Measurements from ENCODE around the gene DGCR8. TPM values are rescaled to one million over a fixed set of nuclear protein-coding genes. Genes with fewer than 3 reads are reported as not detected.

DGCR8 gene
- total and polyA plus RNA-seq, 12 donors = 8.3 to 26.3 (median 14.0) TPM

DNA sequence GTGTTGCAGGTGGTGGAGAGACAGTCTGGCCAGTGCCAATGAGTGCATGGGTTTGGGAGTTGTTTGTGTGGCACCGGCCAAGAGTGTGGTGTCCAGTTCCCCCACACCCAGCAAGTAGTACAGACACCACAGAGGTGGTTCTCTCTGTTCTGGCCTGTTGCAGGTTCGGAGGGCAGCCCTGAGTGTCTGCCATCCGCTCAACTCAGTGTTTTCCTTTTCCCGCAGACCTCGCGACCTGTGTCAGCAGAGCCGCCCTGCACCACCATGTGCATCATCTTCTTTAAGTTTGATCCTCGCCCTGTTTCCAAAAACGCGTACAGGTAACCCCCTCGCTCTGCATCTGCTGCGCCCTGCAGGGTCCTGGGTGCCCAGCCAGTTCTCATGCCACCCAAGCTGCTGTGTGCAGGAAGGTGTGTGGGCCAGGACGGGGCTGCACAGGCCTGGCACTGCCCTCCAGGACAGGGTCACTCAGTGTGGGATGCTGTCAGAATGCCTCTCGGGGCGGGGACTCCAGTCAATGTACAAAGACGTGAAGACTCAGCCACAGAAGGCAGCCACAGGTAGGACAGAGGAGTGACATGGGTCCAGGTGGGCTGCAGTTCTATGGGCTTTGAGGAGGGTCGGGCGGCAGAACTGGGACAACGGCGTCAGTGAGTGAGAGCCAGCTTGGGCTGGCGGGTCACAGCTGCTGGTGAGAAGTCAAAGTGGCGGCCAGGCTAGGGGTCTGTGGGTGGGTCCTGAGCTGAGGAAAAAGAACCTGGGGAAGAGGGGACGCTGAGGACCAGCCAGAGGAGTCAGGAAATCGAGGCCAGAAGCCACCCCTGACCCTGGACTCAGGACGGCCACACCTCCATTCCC is 43.3 kb upstream of the DGCR8 start:
- no peak overlapping the region for H3K4me3 ChIP-seq
- intact Hi-C loops (cut with DNase I) = no loop called here
- H3K4me1 ChIP-seq = peaks cover 18 to 64% (median 37%) of the 10 kb centered on the region in 9 donors
- DNase-seq (no peak), ATAC-seq (no peak)
- TF ChIP-seq, protein P1, sequence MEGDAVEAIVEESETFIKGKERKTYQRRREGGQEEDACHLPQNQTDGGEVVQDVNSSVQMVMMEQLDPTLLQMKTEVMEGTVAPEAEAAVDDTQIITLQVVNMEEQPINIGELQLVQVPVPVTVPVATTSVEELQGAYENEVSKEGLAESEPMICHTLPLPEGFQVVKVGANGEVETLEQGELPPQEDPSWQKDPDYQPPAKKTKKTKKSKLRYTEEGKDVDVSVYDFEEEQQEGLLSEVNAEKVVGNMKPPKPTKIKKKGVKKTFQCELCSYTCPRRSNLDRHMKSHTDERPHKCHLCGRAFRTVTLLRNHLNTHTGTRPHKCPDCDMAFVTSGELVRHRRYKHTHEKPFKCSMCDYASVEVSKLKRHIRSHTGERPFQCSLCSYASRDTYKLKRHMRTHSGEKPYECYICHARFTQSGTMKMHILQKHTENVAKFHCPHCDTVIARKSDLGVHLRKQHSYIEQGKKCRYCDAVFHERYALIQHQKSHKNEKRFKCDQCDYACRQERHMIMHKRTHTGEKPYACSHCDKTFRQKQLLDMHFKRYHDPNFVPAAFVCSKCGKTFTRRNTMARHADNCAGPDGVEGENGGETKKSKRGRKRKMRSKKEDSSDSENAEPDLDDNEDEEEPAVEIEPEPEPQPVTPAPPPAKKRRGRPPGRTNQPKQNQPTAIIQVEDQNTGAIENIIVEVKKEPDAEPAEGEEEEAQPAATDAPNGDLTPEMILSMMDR (IDR thresholded peaks at IDR 0.05) = no peak
- H3K27me3 ChIP-seq = no peaks in the 10 kb centered on the region
- H3K27ac ChIP-seq = no peak overlapping the region
- WGBS, 2 donors = 94 to 95% methylated on average over 25 of the region's 25 CpGs
- peaks cover 0 to 73% (median 33%) of the 10 kb centered on the region in 9 donors for H3K36me3 ChIP-seq
- H3K9me3 ChIP-seq = no peaks in the 10 kb centered on the region

- H3K27me3 ChIP-seq = no peaks in the 10 kb centered on the region
- no peak overlapping the region for H3K4me3 ChIP-seq
- peaks cover 11 to 57% (median 31%) of the 10 kb centered on the region in 9 donors for H3K4me1 ChIP-seq
- H3K27ac ChIP-seq = no peak overlapping the region
- intact Hi-C loops (cut with DNase I) = no loop called here
- no peak for DNase-seq
- TF ChIP-seq, protein P1 (IDR thresholded peaks at IDR 0.05) = no peak
- peaks cover 0 to 73% (median 27%) of the 10 kb centered on the region in 9 donors for H3K36me3 ChIP-seq
- ATAC-seq = no peak
- WGBS, 2 donors = 82 to 86% methylated on average over 3 of the region's 3 CpGs
- H3K9me3 ChIP-seq = no peaks in the 10 kb centered on the region
Observed at GRCh38 chr22:20037419-20037818, 42.6 kb upstream of the DGCR8 start.

- no peak for ATAC-seq
- H3K36me3 ChIP-seq = peaks cover 0 to 79% (median 27%) of the 10 kb centered on the region in 9 donors
- intact Hi-C loops (cut with DNase I) = no loop called here
- TF ChIP-seq, protein P1 (IDR thresholded peaks at IDR 0.05) = no peak
- 87 to 94% methylated on average over 7 of the region's 7 CpGs for WGBS, 2 donors
- no peak overlapping the region for H3K27ac ChIP-seq
- no peaks in the 10 kb centered on the region for H3K27me3 ChIP-seq
- H3K9me3 ChIP-seq = no peaks in the 10 kb centered on the region
- H3K4me1 ChIP-seq = peaks cover 2 to 46% (median 21%) of the 10 kb centered on the region in 9 donors
- no peak overlapping the region for H3K4me3 ChIP-seq
- no peak for DNase-seq
Observed at GRCh38 chr22:20038574-20038973, 41.5 kb upstream of the DGCR8 start.

DNA sequence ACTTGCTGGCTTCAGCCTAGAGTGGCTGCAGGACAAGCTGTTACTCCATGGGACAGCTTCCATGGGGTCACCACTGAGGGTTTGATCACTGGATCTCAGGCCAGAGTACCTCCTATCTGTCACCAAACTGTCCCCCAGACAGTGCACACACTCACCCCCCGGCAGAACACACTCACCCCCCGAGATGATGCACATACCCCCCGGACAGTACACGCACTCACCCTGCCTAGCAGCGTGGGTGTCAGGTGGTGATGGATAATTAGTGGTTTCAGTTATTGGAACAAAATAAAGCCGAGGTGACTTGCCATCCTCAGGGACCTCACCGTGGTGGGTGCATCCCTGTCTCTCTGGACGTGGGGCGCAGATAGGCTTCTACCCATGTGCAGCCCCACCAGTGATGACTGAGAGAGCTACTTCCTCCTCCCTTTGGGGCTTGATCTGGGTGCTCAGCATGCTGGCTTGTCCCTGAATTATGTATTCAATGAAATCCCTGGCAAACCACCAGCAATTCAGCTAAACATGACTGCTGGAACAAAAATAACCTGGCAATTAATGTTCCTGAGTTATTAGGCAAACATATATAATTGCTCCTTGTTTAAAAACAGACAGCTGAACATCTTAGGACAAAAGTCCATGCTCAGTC is 40.2 kb upstream of the DGCR8 start:
- TF ChIP-seq, protein P1 (IDR thresholded peaks at IDR 0.05) = no peak
- DNase-seq = no peak
- peaks cover 0 to 87% (median 33%) of the 10 kb centered on the region in 9 donors for H3K36me3 ChIP-seq
- H3K27me3 ChIP-seq = no peaks in the 10 kb centered on the region
- ATAC-seq = no peak
- H3K4me3 ChIP-seq = no peak overlapping the region
- 90 to 94% methylated on average over 9 of the region's 9 CpGs for WGBS, 2 donors
- no peaks in the 10 kb centered on the region for H3K9me3 ChIP-seq
- no peak overlapping the region for H3K27ac ChIP-seq
- intact Hi-C loops (cut with DNase I) = no loop called here
- peaks cover 0 to 33% (median 11%) of the 10 kb centered on the region in 9 donors for H3K4me1 ChIP-seq

All from heart right ventricle (tissue), 16 donors.